Pancreas (tissue), 10 donors: Measurements from ENCODE around the gene BRWD1. TPM values are rescaled to one million over a fixed set of nuclear protein-coding genes. Genes with fewer than 3 reads are reported as not detected.

Experiments
- ATAC-seq, 4 donors: fragments of 200-7000 bp; cut with Tn5 transposase; one replicate each; pipeline versions ENCODE4 v1.8.0 to v1.9.1; 2020; ENCODE audit warnings: mild to moderate bottlenecking in 4 of 4, moderate library complexity in 4 of 4
- DNase-seq, 6 donors: peaks; one replicate each; pipeline ENCODE4 v3.0.0-alpha.2; 2020
- FAIRE-seq: peaks from 2 replicates; lab custom pipeline; 2012; peaks lifted over from hg19 to GRCh38; lab: Jason Lieb, UNC
- H3K27ac ChIP-seq, 4 donors: fragments of 200-600 bp; sonication (generic); 1 replicate in 3 of 4; 2 replicates in 1 of 4; pipeline versions ENCODE4 v1.5.0 to v1.8.0; 2020
- H3K27me3 ChIP-seq, 4 donors: fragments of 200-600 bp; one replicate each; pipeline ENCODE4 v1.8.0; 2021
- H3K36me3 ChIP-seq, 3 donors: fragments of 200-600 bp; sonication (generic) in 1 of 3; one replicate each; pipeline versions ENCODE4 v1.5.0 to v1.8.0; 2020 to 2021
- H3K4me1 ChIP-seq, 3 donors: fragments of 200-600 bp; one replicate each; pipeline ENCODE4 v1.8.0; 2021
- H3K4me3 ChIP-seq, 4 donors: fragments of 200-600 bp; sonication (generic) in 2 of 4; one replicate each; pipeline versions ENCODE4 v1.5.0 to v1.8.0; 2020 to 2021
- H3K9me3 ChIP-seq, 4 donors: fragments of 200-600 bp; one replicate each; pipeline ENCODE4 v1.8.0; 2021
- WGBS, 2 donors: extraction: QIAGEN DNeasy Blood & Tissue Kit; methylation state at CpG; one replicate each; pipeline ENCODE4 v1.1.7; 2013; 5-methylcytosine and 5-hydroxymethylcytosine counted together
- intact Hi-C, 3 donors: fragments of 100-400 bp; cut with DNase I; formaldehyde crosslinking; loops; one replicate each; pipeline versions ENCODE4 v1.11.1 to v1.14.2; 2022
- polyA plus RNA-seq, 2 donors: library from polyadenylated mRNA; stranded (reverse); fragments of 200-250 nt; gene quantifications; one replicate each; pipeline ENCODE4 v1.2.3, GENCODE V29; 2013
- total RNA-seq, 6 donors: library from RNA; stranded (reverse); fragmentation: NEBNext Ultra II Directional in 4 of 6; extraction: Animal tissue kit (Norgen Biotek cat#: 25700) in 4 of 6; gene quantifications; one replicate each; pipeline versions ENCODE4 v1.2.1 to v1.2.4, GENCODE V29; 2021 to 2023
- TF ChIP-seq, protein P1 (sequence below), 4 donors: fragments of 200-600 bp; sonication (generic) in 3 of 4; IDR thresholded peaks; one replicate each; pipeline versions ENCODE4 v1.5.0 to v1.8.0; 2021; ENCODE audit warnings: antibody characterized with exemption in 4 of 4
- donor health status: healthy with polysubstance abuse.
- donor health status: DM: no; HTN: no; CAD: no; lungs with moderate emphysema.
- donor health status: DM: no; HTN: no; CAD: no.
- donor health status: control.
- donor health status: control.
- donor health status: Bipolar disorder and iron deficiency.
- donor health status: DM: yes; HTN: yes; CAD: no.
- donor health status: DM: no; HTN: no; CAD: no.
- donor health status: DM: no; HTN: no; CAD: no.
- donor health status: DM: yes; HTN: yes; CAD: no.

BRWD1 gene
- total and polyA plus RNA-seq, 8 donors = 7.4 to 31.7 (median 22.5) TPM

DNA sequence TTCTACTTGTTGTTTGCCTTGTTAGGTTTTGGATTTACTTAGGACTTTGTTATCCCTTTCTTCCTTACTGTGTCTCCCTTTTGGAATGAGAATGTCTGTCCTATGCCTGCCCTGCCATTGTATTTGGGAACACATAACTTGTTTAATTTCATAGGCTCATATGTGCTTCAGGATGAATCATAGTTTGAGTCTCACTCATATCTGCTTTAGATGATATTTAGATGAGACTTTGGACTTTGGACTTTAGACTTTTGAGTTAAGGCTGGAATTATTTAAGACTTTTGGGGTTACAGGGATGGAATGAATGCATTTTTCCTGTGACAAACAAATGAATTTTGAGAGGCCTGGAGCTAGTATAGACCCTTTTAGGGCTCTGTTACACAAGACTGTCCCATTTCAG, 163.6 kb downstream of the BRWD1 start:
- intact Hi-C loops = loop anchor here in 2 of 3 donors (10.0 kb wide), 2 partner anchors 425 to 775 kb away; no protein-coding TSS in a partner anchor
- TF ChIP-seq, protein P1, sequence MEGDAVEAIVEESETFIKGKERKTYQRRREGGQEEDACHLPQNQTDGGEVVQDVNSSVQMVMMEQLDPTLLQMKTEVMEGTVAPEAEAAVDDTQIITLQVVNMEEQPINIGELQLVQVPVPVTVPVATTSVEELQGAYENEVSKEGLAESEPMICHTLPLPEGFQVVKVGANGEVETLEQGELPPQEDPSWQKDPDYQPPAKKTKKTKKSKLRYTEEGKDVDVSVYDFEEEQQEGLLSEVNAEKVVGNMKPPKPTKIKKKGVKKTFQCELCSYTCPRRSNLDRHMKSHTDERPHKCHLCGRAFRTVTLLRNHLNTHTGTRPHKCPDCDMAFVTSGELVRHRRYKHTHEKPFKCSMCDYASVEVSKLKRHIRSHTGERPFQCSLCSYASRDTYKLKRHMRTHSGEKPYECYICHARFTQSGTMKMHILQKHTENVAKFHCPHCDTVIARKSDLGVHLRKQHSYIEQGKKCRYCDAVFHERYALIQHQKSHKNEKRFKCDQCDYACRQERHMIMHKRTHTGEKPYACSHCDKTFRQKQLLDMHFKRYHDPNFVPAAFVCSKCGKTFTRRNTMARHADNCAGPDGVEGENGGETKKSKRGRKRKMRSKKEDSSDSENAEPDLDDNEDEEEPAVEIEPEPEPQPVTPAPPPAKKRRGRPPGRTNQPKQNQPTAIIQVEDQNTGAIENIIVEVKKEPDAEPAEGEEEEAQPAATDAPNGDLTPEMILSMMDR (IDR thresholded peaks at IDR 0.05) = no peak
- no peak for DNase-seq
- no peaks in the 10 kb centered on the region for H3K36me3 ChIP-seq
- no peak overlapping the region for H3K27ac ChIP-seq
- no peaks in the 10 kb centered on the region for H3K9me3 ChIP-seq
- H3K27me3 ChIP-seq = no peaks in the 10 kb centered on the region
- no peak for FAIRE-seq
- no peaks in the 10 kb centered on the region for H3K4me1 ChIP-seq
- ATAC-seq = no peak
- no peak overlapping the region for H3K4me3 ChIP-seq

DNA sequence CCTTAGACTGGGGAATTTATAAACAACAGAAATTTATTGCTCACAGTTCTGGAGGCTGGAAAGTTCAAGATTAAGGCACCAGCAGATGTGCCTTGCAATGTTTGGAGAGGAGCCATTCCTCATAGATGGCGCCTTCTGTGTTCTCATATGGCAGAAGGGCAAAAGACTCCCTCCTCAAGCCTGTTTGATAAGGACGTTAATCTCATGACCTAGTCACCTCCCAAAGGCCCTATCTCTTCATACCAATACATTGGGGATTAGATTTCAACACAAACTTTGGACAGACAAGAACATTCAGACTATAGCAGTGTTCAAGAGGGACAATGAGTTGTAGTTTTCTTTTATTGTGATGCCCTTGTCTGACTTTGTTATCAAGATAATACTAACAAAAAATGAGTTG, 164.5 kb downstream of the BRWD1 start:
- H3K36me3 ChIP-seq = no peaks in the 10 kb centered on the region
- WGBS, 2 donors = 58 to 60% methylated on average over 2 of the region's 2 CpGs
- intact Hi-C loops = loop anchor here in 2 of 3 donors (10.0 kb wide), 2 partner anchors 424 to 774 kb away; no protein-coding TSS in a partner anchor
- TF ChIP-seq, protein P1 (IDR thresholded peaks at IDR 0.05) = no peak
- H3K4me3 ChIP-seq = no peak overlapping the region
- FAIRE-seq (no peak), DNase-seq (no peak), ATAC-seq (no peak)
- no peaks in the 10 kb centered on the region for H3K27me3 ChIP-seq
- H3K9me3 ChIP-seq = no peaks in the 10 kb centered on the region
- H3K4me1 ChIP-seq = no peaks in the 10 kb centered on the region
- no peak overlapping the region for H3K27ac ChIP-seq

DNA sequence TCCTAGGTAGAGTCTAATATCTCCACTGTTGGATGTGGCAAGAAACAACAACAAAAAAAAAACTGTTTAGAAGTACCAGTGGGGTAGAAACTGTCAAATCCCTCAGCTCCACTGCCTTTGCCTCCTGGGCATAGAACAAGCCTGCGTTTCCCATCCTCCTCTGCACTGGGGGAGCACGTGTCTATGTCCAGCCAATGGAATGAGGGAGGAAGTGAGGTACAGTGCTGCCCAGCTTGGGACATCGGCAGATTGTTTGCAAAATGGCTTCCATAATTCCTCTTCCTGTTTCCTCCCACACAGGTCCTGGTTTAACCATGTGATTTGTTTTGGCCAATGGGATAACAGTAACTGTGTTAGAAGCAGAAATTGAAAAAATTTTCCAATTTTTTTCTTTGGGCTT, 169.2 kb downstream of the BRWD1 start:
- Histone ChIP-seq H3K9me3 (no peaks in the 10 kb centered on the region), H3K4me3 (no peak overlapping the region), H3K4me1 (no peaks in the 10 kb centered on the region), H3K27me3 (no peaks in the 10 kb centered on the region), H3K36me3 (no peaks in the 10 kb centered on the region), H3K27ac (no peak overlapping the region)
- intact Hi-C loops = loop anchor here in 2 of 3 donors (10.0 kb wide), 2 partner anchors 419 to 769 kb away; no protein-coding TSS in a partner anchor
- TF ChIP-seq, protein P1 (IDR thresholded peaks at IDR 0.05) = no peak
- WGBS, 2 donors = 78 to 82% methylated on average over 3 of the region's 3 CpGs
- FAIRE-seq (no peak), DNase-seq (no peak), ATAC-seq (no peak)

DNA sequence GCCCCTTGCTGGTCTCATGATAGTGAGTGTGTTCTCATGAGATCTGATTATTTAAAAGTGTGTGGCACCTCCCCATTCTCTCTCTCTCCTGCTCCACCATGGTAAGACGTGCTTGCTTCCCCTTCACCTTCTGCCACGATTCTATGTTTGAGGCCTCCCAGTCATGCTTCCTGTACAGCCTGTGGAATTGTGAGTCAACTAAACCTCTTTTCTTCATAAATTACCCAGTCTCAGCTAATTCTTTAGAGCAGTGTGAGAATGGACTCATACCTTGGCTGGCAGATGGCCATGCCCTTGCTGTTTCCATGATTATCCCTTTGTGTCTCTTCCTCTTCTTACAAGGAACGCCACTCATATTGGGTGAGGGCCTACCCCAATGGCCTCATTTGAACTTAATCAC, 170.5 kb downstream of the BRWD1 start:
- DNase-seq = no peak
- no peak for FAIRE-seq
- H3K4me1 ChIP-seq = peaks cover 0 to 2% (median 0%) of the 10 kb centered on the region in 3 donors
- intact Hi-C loops = loop anchor here in 2 of 3 donors (10.0 kb wide), 2 partner anchors 418 to 768 kb away; no protein-coding TSS in a partner anchor
- no peak for ATAC-seq
- H3K4me3 ChIP-seq = no peak overlapping the region
- TF ChIP-seq, protein P1 (IDR thresholded peaks at IDR 0.05) = no peak
- H3K9me3 ChIP-seq = no peaks in the 10 kb centered on the region
- WGBS, 2 donors = 77 to 84% methylated on average over 3 of the region's 3 CpGs
- no peaks in the 10 kb centered on the region for H3K27me3 ChIP-seq
- no peaks in the 10 kb centered on the region for H3K36me3 ChIP-seq
- no peak overlapping the region for H3K27ac ChIP-seq

DNA sequence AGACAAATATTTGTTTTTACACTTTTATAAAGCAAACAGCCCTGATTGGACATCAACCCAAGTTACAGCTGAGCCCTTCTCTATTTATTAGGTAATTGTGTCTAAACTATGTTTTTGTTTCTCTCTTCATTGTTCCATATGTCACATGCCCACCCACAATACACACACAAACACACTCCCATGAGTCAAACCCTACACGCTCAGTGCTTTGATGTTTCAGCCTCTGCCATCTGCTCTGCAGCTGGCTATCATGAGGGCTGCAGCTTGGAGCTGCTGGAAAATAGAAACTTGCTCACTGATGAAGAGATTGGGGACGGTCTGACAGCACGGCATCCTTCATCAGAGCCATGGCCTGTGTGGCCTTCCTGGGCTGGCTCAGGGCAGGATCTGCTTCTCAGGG, 171.9 kb downstream of the BRWD1 start:
- intact Hi-C loops = loop anchor here in 2 of 3 donors (10.0 kb wide), 2 partner anchors 417 to 767 kb away; no protein-coding TSS in a partner anchor
- no peak overlapping the region for H3K27ac ChIP-seq
- no peak for ATAC-seq
- FAIRE-seq = no peak
- WGBS, 2 donors = 73 to 79% methylated on average over 3 of the region's 3 CpGs
- no peak for DNase-seq
- H3K36me3 ChIP-seq = no peaks in the 10 kb centered on the region
- H3K9me3 ChIP-seq = no peaks in the 10 kb centered on the region
- H3K4me1 ChIP-seq = peaks cover 0 to 2% (median 0%) of the 10 kb centered on the region in 3 donors
- no peak overlapping the region for H3K4me3 ChIP-seq
- no peaks in the 10 kb centered on the region for H3K27me3 ChIP-seq
- TF ChIP-seq, protein P1 (IDR thresholded peaks at IDR 0.05) = no peak
